GM12878 (cell line): Measurements from ENCODE around the gene KLF6. TPM values are rescaled to one million over a fixed set of nuclear protein-coding genes. Genes with fewer than 3 reads are reported as not detected.

Source experiments
- ATF7 ChIP-seq: fragments of 450-650 bp; IDR thresholded peaks from 2 replicates; pipeline ENCODE4 v1.6.1; 2016; ENCODE audit warnings: low read depth, mild to moderate bottlenecking
- CHD2 ChIP-seq: IDR thresholded peaks from 2 replicates; pipeline ENCODE4 v1.6.1; 2011; ENCODE audit warnings: low read depth, low read length, improper control_type of control experiment, borderline replicate concordance
- CREM ChIP-seq: IDR thresholded peaks from 2 replicates; pipeline ENCODE4 v1.6.1; 2014; ENCODE audit warnings: antibody characterized with exemption, low read depth
- EED ChIP-seq: sonication (generic); IDR thresholded peaks from 2 replicates; pipeline ENCODE4 v1.6.1; 2016; ENCODE audit warnings: antibody characterized with exemption, low read depth
- FOS ChIP-seq: IDR thresholded peaks from 3 replicates; pipeline ENCODE4 v1.6.1; 2011; ENCODE audit warnings: borderline replicate concordance; ENCODE audit not compliant: insufficient read length; ENCODE audit errors: extremely low read depth
- HDAC6 ChIP-seq: fragments of 200-600 bp; sonication (generic); IDR thresholded peaks from one replicate; pipeline ENCODE4 v1.8.0; 2017; ENCODE audit warnings: antibody characterized with exemption; ENCODE audit not compliant: unreplicated experiment
- IRF4 ChIP-seq: IDR thresholded peaks from 2 replicates; pipeline ENCODE4 v1.6.1; 2011; ENCODE audit warnings: low read depth, low read length
- KAT2A ChIP-seq: conservative IDR thresholded peaks from 2 replicates; pipeline ENCODE4 v1.6.1; 2011; ENCODE audit warnings: low read depth, low read length; ENCODE audit not compliant: control insufficient read depth
- NFXL1 ChIP-seq: fragments of 450-650 bp; IDR thresholded peaks from 2 replicates; pipeline ENCODE4 v1.6.1; 2017; ENCODE audit warnings: antibody characterized with exemption, mild to moderate bottlenecking, borderline replicate concordance
- NFYB ChIP-seq: IDR thresholded peaks from 2 replicates; pipeline ENCODE4 v1.6.1; 2011; ENCODE audit warnings: low read depth, mild to moderate bottlenecking, low read length, improper control_type of control experiment, moderate library complexity; ENCODE audit not compliant: insufficient read depth
- SMAD5 ChIP-seq: IDR thresholded peaks from 2 replicates; pipeline ENCODE4 v1.6.1; 2016; ENCODE audit warnings: antibody characterized with exemption, low read depth
- SMARCA5 ChIP-seq: fragments of 450-650 bp; IDR thresholded peaks from 2 replicates; pipeline ENCODE4 v1.6.1; 2017; ENCODE audit warnings: mild to moderate bottlenecking
- STAT1 ChIP-seq: fragments of 450-650 bp; conservative IDR thresholded peaks from 2 replicates; pipeline ENCODE4 v1.6.1; 2014; ENCODE audit warnings: antibody characterized with exemption, mild to moderate bottlenecking
- TCF7 ChIP-seq: IDR thresholded peaks from 2 replicates; pipeline ENCODE4 v1.6.1; 2014; ENCODE audit warnings: antibody characterized with exemption, borderline replicate concordance
- WRNIP1 ChIP-seq: IDR thresholded peaks from 2 replicates; pipeline ENCODE4 v1.6.1; 2011; ENCODE audit warnings: low read depth, low read length, improper control_type of control experiment, borderline replicate concordance
- YY1 ChIP-seq: IDR thresholded peaks from 2 replicates; pipeline ENCODE4 v1.6.1; 2011; ENCODE audit warnings: low read depth, mild to moderate bottlenecking, low read length
- polyA plus RNA-seq, 11 experiments: library from polyadenylated mRNA; depleted of rRNA in 4 of 11; unstranded in 6 of 11; stranded (reverse) in 5 of 11; fragments of >200 nt; fragmentation: Nextera tagmentation in 4 of 11; fragmentation: Illumina TruSeq in 1 of 11; extraction: Ambion mirVana in 4 of 11; extraction: Trizol in 1 of 11; gene quantifications; 1 replicate in 1 of 11; 2 replicates in 10 of 11; pipeline versions ENCODE4 v1.2.1 to v1.2.3, GENCODE V29; 2011 to 2016; ENCODE audit warnings: inconsistent platforms in 2 of 11, missing spikeins in 2 of 11, low read depth in 1 of 11
- total RNA-seq, 4 experiments: library from RNA; depleted of rRNA in 3 of 4; stranded (reverse); fragments of >200 nt in 3 of 4; fragmentation: Illumina TruSeq in 1 of 4; extraction: Trizol in 1 of 4; gene quantifications; 2 replicates each; pipeline versions ENCODE4 v1.2.1 to v1.2.3, GENCODE V29; 2013 to 2021
- TF ChIP-seq, protein P1 (sequence below): fragments of 450-650 bp; IDR thresholded peaks from 2 replicates; pipeline ENCODE4 v1.6.1; 2018; ENCODE audit warnings: borderline replicate concordance, mild to moderate bottlenecking; ENCODE audit not compliant: partially characterized antibody
- TF ChIP-seq, protein P2 (sequence below): fragments of 150-350 bp; IDR thresholded peaks from 2 replicates; pipeline ENCODE4 v1.6.1; 2014; ENCODE audit warnings: mild to moderate bottlenecking, low read depth, low read length
- TF ChIP-seq, protein P3 (sequence below): IDR thresholded peaks from 2 replicates; pipeline ENCODE4 v1.6.1; 2012; ENCODE audit warnings: low read depth, low read length, improper control_type of control experiment
- TF ChIP-seq, protein P4 (sequence below): IDR thresholded peaks from 2 replicates; pipeline ENCODE4 v1.6.1; 2011; ENCODE audit warnings: borderline replicate concordance, low read depth, mild to moderate bottlenecking, moderate library complexity, low read length; ENCODE audit not compliant: insufficient read depth, poor library complexity, severe bottlenecking
- TF ChIP-seq, protein P5 (sequence below): fragments of 450-650 bp; IDR thresholded peaks from 2 replicates; pipeline ENCODE4 v1.6.1; 2017; ENCODE audit warnings: antibody characterized with exemption, mild to moderate bottlenecking, moderate library complexity

The KLF6 gene
- total and polyA plus RNA-seq, 10 of the 15 experiments (the other 5 are each of a cell fraction or from before 2014, with no cell fraction given): 7.4 to 54.1 (median 23.5) TPM

DNA sequence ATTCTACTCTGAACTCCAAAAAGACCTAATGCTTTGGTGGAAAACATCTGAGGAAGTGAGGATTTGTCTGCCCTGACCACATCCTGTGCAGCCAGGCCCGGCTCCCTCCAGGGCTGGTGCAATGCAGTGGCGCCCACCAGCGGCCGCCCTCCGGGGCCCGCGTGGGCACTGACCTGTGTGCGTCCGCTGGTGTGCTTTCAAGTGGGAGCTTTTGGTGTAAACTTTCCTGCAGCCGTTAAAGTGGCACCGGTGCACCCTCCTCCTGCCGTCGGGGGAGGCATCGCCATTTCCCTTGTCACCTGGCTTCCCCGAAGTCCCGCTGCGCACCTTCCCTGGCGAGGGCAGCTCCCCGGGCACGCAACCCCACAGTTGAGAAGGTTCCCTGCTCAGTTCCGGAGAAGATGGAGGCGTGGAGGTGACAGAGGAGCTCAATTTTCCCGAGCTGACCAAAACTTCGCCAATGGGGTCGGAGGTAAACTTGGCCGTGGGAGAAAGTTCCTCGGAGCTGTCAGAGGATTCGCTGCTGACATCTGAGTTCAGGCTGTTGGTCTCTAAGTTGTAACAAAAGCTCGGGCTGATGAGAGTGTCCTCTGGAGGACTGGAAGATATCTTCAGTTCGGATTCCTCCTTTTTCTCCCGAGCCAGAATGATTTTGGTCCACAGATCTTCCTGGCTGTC is 3.4 kb downstream of the KLF6 start (continued):
- TF ChIP-seq, protein P1, sequence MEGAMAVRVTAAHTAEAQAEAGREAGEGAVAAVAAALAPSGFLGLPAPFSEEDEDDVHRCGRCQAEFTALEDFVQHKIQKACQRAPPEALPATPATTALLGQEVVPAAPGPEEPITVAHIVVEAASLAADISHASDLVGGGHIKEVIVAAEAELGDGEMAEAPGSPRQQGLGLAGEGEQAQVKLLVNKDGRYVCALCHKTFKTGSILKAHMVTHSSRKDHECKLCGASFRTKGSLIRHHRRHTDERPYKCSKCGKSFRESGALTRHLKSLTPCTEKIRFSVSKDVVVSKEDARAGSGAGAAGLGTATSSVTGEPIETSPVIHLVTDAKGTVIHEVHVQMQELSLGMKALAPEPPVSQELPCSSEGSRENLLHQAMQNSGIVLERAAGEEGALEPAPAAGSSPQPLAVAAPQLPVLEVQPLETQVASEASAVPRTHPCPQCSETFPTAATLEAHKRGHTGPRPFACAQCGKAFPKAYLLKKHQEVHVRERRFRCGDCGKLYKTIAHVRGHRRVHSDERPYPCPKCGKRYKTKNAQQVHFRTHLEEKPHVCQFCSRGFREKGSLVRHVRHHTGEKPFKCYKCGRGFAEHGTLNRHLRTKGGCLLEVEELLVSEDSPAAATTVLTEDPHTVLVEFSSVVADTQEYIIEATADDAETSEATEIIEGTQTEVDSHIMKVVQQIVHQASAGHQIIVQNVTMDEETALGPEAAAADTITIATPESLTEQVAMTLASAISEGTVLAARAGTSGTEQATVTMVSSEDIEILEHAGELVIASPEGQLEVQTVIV: no peak
- no peak for TF ChIP-seq EED
- TF ChIP-seq NFXL1: no peak
- no peak for TF ChIP-seq TCF7
- no peak for TF ChIP-seq FOS
- no peak; the same call in 1 of the 2 replicates for TF ChIP-seq CHD2
- TF ChIP-seq KAT2A: no peak
- TF ChIP-seq YY1: 0 out of 2 replicates have a peak, but pooled peaks have one; percentile 11
- TF ChIP-seq, protein P2, sequence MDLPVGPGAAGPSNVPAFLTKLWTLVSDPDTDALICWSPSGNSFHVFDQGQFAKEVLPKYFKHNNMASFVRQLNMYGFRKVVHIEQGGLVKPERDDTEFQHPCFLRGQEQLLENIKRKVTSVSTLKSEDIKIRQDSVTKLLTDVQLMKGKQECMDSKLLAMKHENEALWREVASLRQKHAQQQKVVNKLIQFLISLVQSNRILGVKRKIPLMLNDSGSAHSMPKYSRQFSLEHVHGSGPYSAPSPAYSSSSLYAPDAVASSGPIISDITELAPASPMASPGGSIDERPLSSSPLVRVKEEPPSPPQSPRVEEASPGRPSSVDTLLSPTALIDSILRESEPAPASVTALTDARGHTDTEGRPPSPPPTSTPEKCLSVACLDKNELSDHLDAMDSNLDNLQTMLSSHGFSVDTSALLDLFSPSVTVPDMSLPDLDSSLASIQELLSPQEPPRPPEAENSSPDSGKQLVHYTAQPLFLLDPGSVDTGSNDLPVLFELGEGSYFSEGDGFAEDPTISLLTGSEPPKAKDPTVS: no peak
- TF ChIP-seq NFYB: no peak
- TF ChIP-seq, protein P3, sequence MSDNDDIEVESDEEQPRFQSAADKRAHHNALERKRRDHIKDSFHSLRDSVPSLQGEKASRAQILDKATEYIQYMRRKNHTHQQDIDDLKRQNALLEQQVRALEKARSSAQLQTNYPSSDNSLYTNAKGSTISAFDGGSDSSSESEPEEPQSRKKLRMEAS: peak; percentile 48; the same call in 1 of the 2 replicates
- peak; percentile 75; the same call in 1 of the 2 replicates for TF ChIP-seq WRNIP1
- TF ChIP-seq, protein P4, sequence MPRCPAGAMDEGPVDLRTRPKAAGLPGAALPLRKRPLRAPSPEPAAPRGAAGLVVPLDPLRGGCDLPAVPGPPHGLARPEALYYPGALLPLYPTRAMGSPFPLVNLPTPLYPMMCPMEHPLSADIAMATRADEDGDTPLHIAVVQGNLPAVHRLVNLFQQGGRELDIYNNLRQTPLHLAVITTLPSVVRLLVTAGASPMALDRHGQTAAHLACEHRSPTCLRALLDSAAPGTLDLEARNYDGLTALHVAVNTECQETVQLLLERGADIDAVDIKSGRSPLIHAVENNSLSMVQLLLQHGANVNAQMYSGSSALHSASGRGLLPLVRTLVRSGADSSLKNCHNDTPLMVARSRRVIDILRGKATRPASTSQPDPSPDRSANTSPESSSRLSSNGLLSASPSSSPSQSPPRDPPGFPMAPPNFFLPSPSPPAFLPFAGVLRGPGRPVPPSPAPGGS: no peak
- TF ChIP-seq SMAD5: no peak
- TF ChIP-seq STAT1: no peak
- TF ChIP-seq, protein P5, sequence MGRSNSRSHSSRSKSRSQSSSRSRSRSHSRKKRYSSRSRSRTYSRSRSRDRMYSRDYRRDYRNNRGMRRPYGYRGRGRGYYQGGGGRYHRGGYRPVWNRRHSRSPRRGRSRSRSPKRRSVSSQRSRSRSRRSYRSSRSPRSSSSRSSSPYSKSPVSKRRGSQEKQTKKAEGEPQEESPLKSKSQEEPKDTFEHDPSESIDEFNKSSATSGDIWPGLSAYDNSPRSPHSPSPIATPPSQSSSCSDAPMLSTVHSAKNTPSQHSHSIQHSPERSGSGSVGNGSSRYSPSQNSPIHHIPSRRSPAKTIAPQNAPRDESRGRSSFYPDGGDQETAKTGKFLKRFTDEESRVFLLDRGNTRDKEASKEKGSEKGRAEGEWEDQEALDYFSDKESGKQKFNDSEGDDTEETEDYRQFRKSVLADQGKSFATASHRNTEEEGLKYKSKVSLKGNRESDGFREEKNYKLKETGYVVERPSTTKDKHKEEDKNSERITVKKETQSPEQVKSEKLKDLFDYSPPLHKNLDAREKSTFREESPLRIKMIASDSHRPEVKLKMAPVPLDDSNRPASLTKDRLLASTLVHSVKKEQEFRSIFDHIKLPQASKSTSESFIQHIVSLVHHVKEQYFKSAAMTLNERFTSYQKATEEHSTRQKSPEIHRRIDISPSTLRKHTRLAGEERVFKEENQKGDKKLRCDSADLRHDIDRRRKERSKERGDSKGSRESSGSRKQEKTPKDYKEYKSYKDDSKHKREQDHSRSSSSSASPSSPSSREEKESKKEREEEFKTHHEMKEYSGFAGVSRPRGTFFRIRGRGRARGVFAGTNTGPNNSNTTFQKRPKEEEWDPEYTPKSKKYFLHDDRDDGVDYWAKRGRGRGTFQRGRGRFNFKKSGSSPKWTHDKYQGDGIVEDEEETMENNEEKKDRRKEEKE: peak; percentile 38; the same call in 1 of the 2 replicates
- TF ChIP-seq SMARCA5: peak; percentile 93
- TF ChIP-seq CREM: no peak
- TF ChIP-seq IRF4: no peak; the same call in 1 of the 2 replicates
- TF ChIP-seq HDAC6: no peak
- no peak for TF ChIP-seq ATF7
